Measurements from ENCODE around the gene OR4F6.

DNA sequence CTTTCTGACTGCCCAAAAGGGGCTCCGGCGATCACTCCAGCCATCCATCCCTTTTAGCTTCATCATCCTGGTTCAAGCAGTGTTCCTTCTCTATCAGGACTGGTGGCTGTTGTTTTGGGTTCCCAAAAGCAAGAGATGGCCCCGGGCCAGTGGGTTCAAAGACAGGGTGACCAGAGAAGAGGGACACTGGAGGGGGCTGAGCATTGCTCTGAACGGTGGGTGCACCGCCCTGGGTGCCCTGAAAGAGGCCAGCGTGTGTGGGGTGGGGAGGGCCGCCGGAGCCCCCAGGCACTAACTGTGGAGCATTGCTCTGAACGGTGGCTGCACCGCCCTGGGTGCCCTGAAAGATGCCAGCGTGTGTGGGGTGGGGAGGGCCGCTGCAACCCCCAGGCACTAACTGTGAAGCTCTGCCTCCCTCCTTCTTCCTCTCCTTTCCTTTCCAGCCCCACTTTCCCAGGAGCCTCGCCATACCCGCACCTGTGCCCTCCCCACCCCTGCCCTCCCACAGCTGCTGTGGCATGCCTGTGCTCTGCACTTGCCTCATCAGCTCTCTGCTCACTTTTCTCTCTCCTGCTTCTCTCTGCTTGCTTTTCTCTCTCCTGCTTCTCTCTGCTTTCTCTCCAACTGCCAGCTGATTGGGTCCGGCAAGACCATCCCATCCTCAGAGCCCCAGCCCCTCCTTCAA, 37.4 kb upstream of the OR4F6 start:
- TF ChIP-seq, protein P1, sequence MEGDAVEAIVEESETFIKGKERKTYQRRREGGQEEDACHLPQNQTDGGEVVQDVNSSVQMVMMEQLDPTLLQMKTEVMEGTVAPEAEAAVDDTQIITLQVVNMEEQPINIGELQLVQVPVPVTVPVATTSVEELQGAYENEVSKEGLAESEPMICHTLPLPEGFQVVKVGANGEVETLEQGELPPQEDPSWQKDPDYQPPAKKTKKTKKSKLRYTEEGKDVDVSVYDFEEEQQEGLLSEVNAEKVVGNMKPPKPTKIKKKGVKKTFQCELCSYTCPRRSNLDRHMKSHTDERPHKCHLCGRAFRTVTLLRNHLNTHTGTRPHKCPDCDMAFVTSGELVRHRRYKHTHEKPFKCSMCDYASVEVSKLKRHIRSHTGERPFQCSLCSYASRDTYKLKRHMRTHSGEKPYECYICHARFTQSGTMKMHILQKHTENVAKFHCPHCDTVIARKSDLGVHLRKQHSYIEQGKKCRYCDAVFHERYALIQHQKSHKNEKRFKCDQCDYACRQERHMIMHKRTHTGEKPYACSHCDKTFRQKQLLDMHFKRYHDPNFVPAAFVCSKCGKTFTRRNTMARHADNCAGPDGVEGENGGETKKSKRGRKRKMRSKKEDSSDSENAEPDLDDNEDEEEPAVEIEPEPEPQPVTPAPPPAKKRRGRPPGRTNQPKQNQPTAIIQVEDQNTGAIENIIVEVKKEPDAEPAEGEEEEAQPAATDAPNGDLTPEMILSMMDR (IDR thresholded peaks at IDR 0.05) = no peak
- no peak for TF ChIP-seq EZH2 (IDR thresholded peaks at IDR 0.05; ENCODE audit: borderline replicate concordance, insufficient read depth, low read depth, low read length, poor library complexity, severe bottlenecking)

All from B cell (primary cell).